ELR (cell line): Measurements from ENCODE around the gene NKX1-1.

Source experiments
- DNase-seq: peaks from one replicate; pipeline ENCODE4 v3.0.0-alpha.2; 2015; ENCODE audit warnings: low read depth

Gene NKX1-1

GRCh38 chr4:1385373-1386340 lies 20.6 kb downstream of the NKX1-1 start:
- DNase-seq, result no peak

GRCh38 chr4:1384675-1385372 lies 21.4 kb downstream of the NKX1-1 start:
- DNase-seq, result no peak

GRCh38 chr4:1383728-1384591 lies 22.3 kb downstream of the NKX1-1 start:
- DNase-seq, result no peak

GRCh38 chr4:1382776-1383727 lies 23.2 kb downstream of the NKX1-1 start:
- no peak for DNase-seq

GRCh38 chr4:1381944-1382541 lies 24.2 kb downstream of the NKX1-1 start:
- no peak for DNase-seq

- DNase-seq, result no peak
Measured at GRCh38 chr4:1381181-1381621, 25.0 kb downstream of the NKX1-1 start.

- DNase-seq, result no peak
Measured at GRCh38 chr4:1380368-1381151, 25.7 kb downstream of the NKX1-1 start.

GRCh38 chr4:1379801-1380331 lies 26.4 kb downstream of the NKX1-1 start:
- DNase-seq, result no peak

- DNase-seq, result no peak
Measured at GRCh38 chr4:1379351-1379781, 26.9 kb downstream of the NKX1-1 start.

- DNase-seq, result no peak
Measured at GRCh38 chr4:1378559-1379231, 27.5 kb downstream of the NKX1-1 start.

- no peak for DNase-seq
Measured at GRCh38 chr4:1377606-1378261, 28.5 kb downstream of the NKX1-1 start.

GRCh38 chr4:1376841-1377605 lies 29.2 kb downstream of the NKX1-1 start:
- DNase-seq, result no peak

GRCh38 chr4:1376391-1376840 lies 29.8 kb downstream of the NKX1-1 start:
- no peak for DNase-seq

- DNase-seq, result no peak
Measured at GRCh38 chr4:1375761-1376322, 30.4 kb downstream of the NKX1-1 start.

- DNase-seq, result no peak
Measured at GRCh38 chr4:1375051-1375721, 31.1 kb downstream of the NKX1-1 start.

- DNase-seq, result no peak
Measured at GRCh38 chr4:1374706-1375045, 31.6 kb downstream of the NKX1-1 start.
